ENCODE results near the gene CNTNAP2. TPM values are rescaled to one million over a fixed set of nuclear protein-coding genes. Genes with fewer than 3 reads are reported as not detected.

CNTNAP2 gene
- total and polyA plus RNA-seq, 3 experiments from 2014 or later, result not detected

DNA sequence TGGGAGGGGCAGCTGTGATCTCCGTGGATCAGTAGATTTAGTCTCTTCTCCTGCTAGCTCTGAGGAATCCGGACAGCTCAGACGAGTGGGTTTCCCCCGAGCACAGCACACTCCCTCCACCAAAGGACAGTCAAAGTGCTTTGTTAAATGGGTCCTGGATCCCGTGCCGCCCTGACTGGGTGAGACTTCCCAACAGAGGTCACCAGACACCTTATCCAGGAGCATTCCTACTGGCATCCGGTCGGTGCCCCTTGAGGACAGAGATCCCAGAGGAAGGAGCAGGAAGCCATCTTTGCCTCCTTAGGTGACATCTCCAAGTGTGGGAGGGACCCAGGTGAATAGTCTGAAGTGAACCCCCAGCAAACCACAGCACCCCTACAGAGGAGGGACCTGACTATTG, 1148.9 kb downstream of the CNTNAP2 start:
- no peak overlapping the region for H3K27ac Mint-ChIP-seq
- H3K36me3 ChIP-seq (ENCODE audit: insufficient read depth, low read length), result no peaks in the 10 kb centered on the region
- H3K9me3 Mint-ChIP-seq, result peaks cover 5 to 18% (median 14%) of the 10 kb centered on the region in 5 donors
- H3K36me3 Mint-ChIP-seq, result peaks cover 0 to 1% (median 0%) of the 10 kb centered on the region in 3 donors
- H3K27me3 Mint-ChIP-seq, result no peaks in the 10 kb centered on the region
- H3K9me3 ChIP-seq (ENCODE audit: low read length), result no peaks in the 10 kb centered on the region
- no peak overlapping the region for H3K4me3 ChIP-seq (ENCODE audit: low read length)
- no peaks in the 10 kb centered on the region for H3K27me3 ChIP-seq (ENCODE audit: insufficient read depth, low read length, poor library complexity, severe bottlenecking)
- H3K4me3 Mint-ChIP-seq, result no peak overlapping the region
- no peak overlapping the region for H3K27ac ChIP-seq (ENCODE audit: low read depth, low read length)
- no peak for DNase-seq
- ChIA-PET POLR2A (no interaction called here), CTCF (no interaction called here)
- no peaks in the 10 kb centered on the region for H3K4me1 Mint-ChIP-seq
- H3K4me1 ChIP-seq (ENCODE audit: insufficient read depth, low read length), result no peaks in the 10 kb centered on the region

GRCh38 chr7:147276106-147276505, 1159.5 kb downstream of the CNTNAP2 start:
- H3K4me3 ChIP-seq (ENCODE audit: low read length), result no peak overlapping the region
- H3K27ac ChIP-seq (ENCODE audit: low read depth, low read length), result no peak overlapping the region
- CTCF ChIA-PET, result no interaction called here
- POLR2A ChIA-PET, result no interaction called here
- no peaks in the 10 kb centered on the region for H3K27me3 Mint-ChIP-seq
- no peaks in the 10 kb centered on the region for H3K4me1 ChIP-seq (ENCODE audit: insufficient read depth, low read length)
- H3K4me1 Mint-ChIP-seq, result no peaks in the 10 kb centered on the region
- H3K36me3 ChIP-seq (ENCODE audit: insufficient read depth, low read length), result no peaks in the 10 kb centered on the region
- peaks cover 3 to 41% (median 8%) of the 10 kb centered on the region in 5 donors for H3K9me3 Mint-ChIP-seq
- H3K36me3 Mint-ChIP-seq, result no peaks in the 10 kb centered on the region
- H3K4me3 Mint-ChIP-seq, result no peak overlapping the region
- H3K9me3 ChIP-seq (ENCODE audit: low read length), result no peaks in the 10 kb centered on the region
- no peaks in the 10 kb centered on the region for H3K27me3 ChIP-seq (ENCODE audit: insufficient read depth, low read length, poor library complexity, severe bottlenecking)
- DNase-seq, result no peak
- H3K27ac Mint-ChIP-seq, result no peak overlapping the region

DNA sequence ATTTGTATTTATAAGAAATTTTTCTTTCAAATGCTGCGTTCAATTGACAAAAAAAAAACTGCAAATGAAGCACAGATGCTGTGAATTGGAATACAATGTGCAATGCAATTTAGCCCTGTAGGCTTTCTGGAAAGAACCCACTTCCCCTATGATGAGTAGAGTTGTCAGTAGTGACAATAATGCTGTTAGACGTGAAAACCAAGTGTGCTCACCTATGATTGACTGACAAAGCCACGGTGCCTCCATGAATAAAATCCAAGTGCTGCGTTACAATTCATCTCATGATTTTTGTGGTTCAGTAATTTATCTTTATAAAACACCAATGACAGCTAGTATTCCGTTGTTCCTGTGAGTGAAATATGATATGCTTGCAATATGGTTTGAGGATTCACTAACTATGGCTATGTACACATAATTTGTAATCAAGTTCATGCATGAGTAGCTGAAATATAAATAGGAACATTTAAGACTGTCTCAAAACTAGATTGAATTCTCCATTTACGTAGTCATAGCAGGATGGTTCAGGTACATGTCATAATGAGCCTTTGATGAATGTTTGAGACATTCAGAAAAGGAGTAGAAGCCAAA, 1160.3 kb downstream of the CNTNAP2 start:
- Histone ChIP-seq H3K27ac (ENCODE audit: low read depth, low read length) (no peak overlapping the region), H3K27me3 (ENCODE audit: insufficient read depth, low read length, poor library complexity, severe bottlenecking) (no peaks in the 10 kb centered on the region), H3K9me3 (ENCODE audit: low read length) (no peaks in the 10 kb centered on the region), H3K4me3 (ENCODE audit: low read length) (no peak overlapping the region), H3K4me1 (ENCODE audit: insufficient read depth, low read length) (no peaks in the 10 kb centered on the region), H3K36me3 (ENCODE audit: insufficient read depth, low read length) (no peaks in the 10 kb centered on the region)
- no peak overlapping the region for H3K27ac Mint-ChIP-seq
- H3K4me3 Mint-ChIP-seq, result no peak overlapping the region
- H3K36me3 Mint-ChIP-seq, result no peaks in the 10 kb centered on the region
- H3K9me3 Mint-ChIP-seq, result peaks cover 3 to 38% (median 8%) of the 10 kb centered on the region in 5 donors
- no peak for DNase-seq
- POLR2A ChIA-PET, result no interaction called here
- no peaks in the 10 kb centered on the region for H3K4me1 Mint-ChIP-seq
- no peaks in the 10 kb centered on the region for H3K27me3 Mint-ChIP-seq
- CTCF ChIA-PET, result no interaction called here

- H3K27me3 ChIP-seq (ENCODE audit: insufficient read depth, low read length, poor library complexity, severe bottlenecking), result no peaks in the 10 kb centered on the region
- no peak overlapping the region for H3K4me3 ChIP-seq (ENCODE audit: low read length)
- no peaks in the 10 kb centered on the region for H3K4me1 Mint-ChIP-seq
- H3K4me3 Mint-ChIP-seq, result no peak overlapping the region
- no peaks in the 10 kb centered on the region for H3K36me3 ChIP-seq (ENCODE audit: insufficient read depth, low read length)
- no peaks in the 10 kb centered on the region for H3K4me1 ChIP-seq (ENCODE audit: insufficient read depth, low read length)
- H3K27ac ChIP-seq (ENCODE audit: low read depth, low read length), result no peak overlapping the region
- H3K9me3 Mint-ChIP-seq, result peaks cover 4 to 37% (median 7%) of the 10 kb centered on the region in 5 donors
- POLR2A ChIA-PET, result no interaction called here
- H3K27ac Mint-ChIP-seq, result no peak overlapping the region
- H3K36me3 Mint-ChIP-seq, result no peaks in the 10 kb centered on the region
- no peaks in the 10 kb centered on the region for H3K27me3 Mint-ChIP-seq
- H3K9me3 ChIP-seq (ENCODE audit: low read length), result no peaks in the 10 kb centered on the region
- no peak for DNase-seq
- CTCF ChIA-PET, result no interaction called here
These were observed 1162.9 kb downstream of the CNTNAP2 start for GRCh38 chr7:147279514-147279913.

DNA sequence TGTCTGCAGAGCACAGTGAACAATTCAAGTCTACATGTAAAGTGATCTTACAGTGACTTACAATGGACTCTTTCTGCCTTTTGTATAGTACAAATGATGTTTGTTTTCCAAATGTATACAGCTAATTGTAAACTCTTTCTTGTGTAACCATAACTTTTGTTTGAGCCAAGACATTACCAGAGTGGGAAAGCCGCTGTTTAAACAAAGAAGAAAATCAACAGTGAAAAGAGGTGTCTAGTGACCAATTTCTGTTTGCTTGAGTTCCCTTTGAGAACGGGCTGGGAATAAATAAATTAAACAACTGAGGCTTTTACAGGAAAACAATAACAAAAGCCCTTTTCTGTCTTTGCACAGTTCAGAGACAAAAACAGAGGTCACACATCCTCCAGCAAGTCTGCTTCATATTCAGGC, 1163.4 kb downstream of the CNTNAP2 start:
- POLR2A ChIA-PET, result no interaction called here
- H3K4me3 ChIP-seq (ENCODE audit: low read length), result no peak overlapping the region
- Mint-ChIP-seq H3K4me1 (no peaks in the 10 kb centered on the region), H3K9me3 (peaks cover 4 to 36% (median 7%) of the 10 kb centered on the region in 5 donors), H3K27ac (no peak overlapping the region), H3K36me3 (no peaks in the 10 kb centered on the region), H3K27me3 (no peaks in the 10 kb centered on the region), H3K4me3 (no peak overlapping the region)
- no peaks in the 10 kb centered on the region for H3K9me3 ChIP-seq (ENCODE audit: low read length)
- H3K4me1 ChIP-seq (ENCODE audit: insufficient read depth, low read length), result no peaks in the 10 kb centered on the region
- DNase-seq, result no peak
- no peaks in the 10 kb centered on the region for H3K36me3 ChIP-seq (ENCODE audit: insufficient read depth, low read length)
- no peak overlapping the region for H3K27ac ChIP-seq (ENCODE audit: low read depth, low read length)
- CTCF ChIA-PET, result no interaction called here
- H3K27me3 ChIP-seq (ENCODE audit: insufficient read depth, low read length, poor library complexity, severe bottlenecking), result no peaks in the 10 kb centered on the region

DNA sequence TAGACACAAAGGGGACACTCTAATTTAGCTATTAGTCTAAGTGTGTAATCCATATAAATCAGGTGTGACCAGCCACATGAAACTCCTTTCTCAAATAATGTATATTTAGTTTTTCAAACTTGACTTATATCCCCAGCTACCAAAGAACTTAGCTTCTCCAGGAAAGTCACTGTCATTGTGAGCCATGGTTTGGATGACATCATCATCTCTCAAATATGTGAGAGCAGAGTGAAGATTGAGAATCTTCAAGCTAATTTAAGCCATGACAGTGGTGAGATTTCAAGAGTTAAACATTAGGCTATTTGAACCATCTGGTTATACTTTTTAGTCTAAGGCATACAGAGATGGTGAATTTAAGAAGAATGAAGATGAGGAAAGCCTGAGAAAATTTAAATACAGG, 1165.6 kb downstream of the CNTNAP2 start:
- DNase-seq, result no peak
- no peak overlapping the region for H3K27ac Mint-ChIP-seq
- no peaks in the 10 kb centered on the region for H3K4me1 Mint-ChIP-seq
- Histone ChIP-seq H3K4me3 (ENCODE audit: low read length) (no peak overlapping the region), H3K4me1 (ENCODE audit: insufficient read depth, low read length) (no peaks in the 10 kb centered on the region), H3K36me3 (ENCODE audit: insufficient read depth, low read length) (no peaks in the 10 kb centered on the region), H3K27ac (ENCODE audit: low read depth, low read length) (no peak overlapping the region), H3K27me3 (ENCODE audit: insufficient read depth, low read length, poor library complexity, severe bottlenecking) (no peaks in the 10 kb centered on the region), H3K9me3 (ENCODE audit: low read length) (no peaks in the 10 kb centered on the region)
- ChIA-PET CTCF (no interaction called here), POLR2A (no interaction called here)
- no peaks in the 10 kb centered on the region for H3K36me3 Mint-ChIP-seq
- peaks cover 2 to 26% (median 7%) of the 10 kb centered on the region in 5 donors for H3K9me3 Mint-ChIP-seq
- H3K27me3 Mint-ChIP-seq, result no peaks in the 10 kb centered on the region
- no peak overlapping the region for H3K4me3 Mint-ChIP-seq

DNA sequence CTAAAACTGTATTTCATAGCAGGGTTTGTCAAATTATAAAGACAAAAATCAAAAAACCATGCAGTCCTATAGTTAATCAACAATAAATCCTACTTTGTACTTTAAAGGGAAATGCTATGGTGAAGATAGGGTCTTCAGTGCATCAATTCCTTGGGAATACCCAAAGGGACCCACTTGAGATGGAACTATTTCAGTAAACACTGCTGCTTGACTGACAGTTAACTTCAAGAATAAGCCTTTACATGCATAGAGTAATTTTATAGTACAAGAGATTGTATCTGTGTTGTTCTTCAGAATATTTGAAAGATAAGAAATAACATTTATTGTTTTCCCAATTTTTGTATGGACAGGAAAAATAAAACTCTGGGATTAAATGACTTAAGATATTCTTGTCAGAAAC, 1179.6 kb downstream of the CNTNAP2 start:
- Mint-ChIP-seq H3K27me3 (no peaks in the 10 kb centered on the region), H3K36me3 (no peaks in the 10 kb centered on the region), H3K9me3 (peaks cover 0 to 18% (median 3%) of the 10 kb centered on the region in 5 donors), H3K27ac (no peak overlapping the region), H3K4me1 (no peaks in the 10 kb centered on the region), H3K4me3 (no peak overlapping the region)
- no peak overlapping the region for H3K4me3 ChIP-seq (ENCODE audit: low read length)
- no peaks in the 10 kb centered on the region for H3K36me3 ChIP-seq (ENCODE audit: insufficient read depth, low read length)
- POLR2A ChIA-PET, result no interaction called here
- no peak for DNase-seq
- no peaks in the 10 kb centered on the region for H3K4me1 ChIP-seq (ENCODE audit: insufficient read depth, low read length)
- H3K9me3 ChIP-seq (ENCODE audit: low read length), result no peaks in the 10 kb centered on the region
- H3K27ac ChIP-seq (ENCODE audit: low read depth, low read length), result no peak overlapping the region
- no peaks in the 10 kb centered on the region for H3K27me3 ChIP-seq (ENCODE audit: insufficient read depth, low read length, poor library complexity, severe bottlenecking)
- CTCF ChIA-PET, result no interaction called here

- H3K4me3 Mint-ChIP-seq, result no peak overlapping the region
- Histone ChIP-seq H3K36me3 (ENCODE audit: insufficient read depth, low read length) (no peaks in the 10 kb centered on the region), H3K4me1 (ENCODE audit: insufficient read depth, low read length) (no peaks in the 10 kb centered on the region), H3K27ac (ENCODE audit: low read depth, low read length) (no peak overlapping the region), H3K27me3 (ENCODE audit: insufficient read depth, low read length, poor library complexity, severe bottlenecking) (no peaks in the 10 kb centered on the region), H3K4me3 (ENCODE audit: low read length) (no peak overlapping the region), H3K9me3 (ENCODE audit: low read length) (no peaks in the 10 kb centered on the region)
- peaks cover 0 to 18% (median 2%) of the 10 kb centered on the region in 5 donors for H3K9me3 Mint-ChIP-seq
- no peaks in the 10 kb centered on the region for H3K4me1 Mint-ChIP-seq
- ChIA-PET CTCF (no interaction called here), POLR2A (no interaction called here)
- no peaks in the 10 kb centered on the region for H3K27me3 Mint-ChIP-seq
- no peaks in the 10 kb centered on the region for H3K36me3 Mint-ChIP-seq
- no peak overlapping the region for H3K27ac Mint-ChIP-seq
- DNase-seq, result no peak
These were observed 1180.4 kb downstream of the CNTNAP2 start for GRCh38 chr7:147296986-147297385.

DNA sequence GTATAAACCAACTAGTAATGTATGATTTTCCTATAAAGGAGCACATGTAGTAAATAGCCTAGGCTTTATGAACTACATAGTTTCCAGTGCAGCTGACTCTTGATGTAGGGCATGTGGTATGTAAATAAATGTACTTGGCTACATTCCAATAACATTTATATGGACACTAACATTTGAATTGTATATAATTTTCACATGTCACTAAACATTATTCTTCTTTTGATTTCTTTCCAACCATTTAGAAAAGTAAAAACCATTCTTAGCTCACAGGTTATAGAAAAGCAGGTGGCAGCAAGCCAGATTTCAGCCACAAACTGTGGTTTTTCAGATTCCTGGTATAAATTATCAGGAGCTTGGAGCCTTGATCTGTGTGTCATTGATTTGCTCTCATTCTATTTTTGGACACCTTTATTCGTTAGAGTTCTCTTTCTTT, 1182.0 kb downstream of the CNTNAP2 start:
- H3K4me3 Mint-ChIP-seq, result no peak overlapping the region
- Histone ChIP-seq H3K9me3 (ENCODE audit: low read length) (no peaks in the 10 kb centered on the region), H3K27ac (ENCODE audit: low read depth, low read length) (no peak overlapping the region), H3K27me3 (ENCODE audit: insufficient read depth, low read length, poor library complexity, severe bottlenecking) (no peaks in the 10 kb centered on the region), H3K4me3 (ENCODE audit: low read length) (no peak overlapping the region), H3K4me1 (ENCODE audit: insufficient read depth, low read length) (no peaks in the 10 kb centered on the region), H3K36me3 (ENCODE audit: insufficient read depth, low read length) (no peaks in the 10 kb centered on the region)
- H3K4me1 Mint-ChIP-seq, result no peaks in the 10 kb centered on the region
- no peak for DNase-seq
- ChIA-PET POLR2A (no interaction called here), CTCF (no interaction called here)
- peaks cover 0 to 18% (median 2%) of the 10 kb centered on the region in 5 donors for H3K9me3 Mint-ChIP-seq
- H3K36me3 Mint-ChIP-seq, result no peaks in the 10 kb centered on the region
- no peaks in the 10 kb centered on the region for H3K27me3 Mint-ChIP-seq
- H3K27ac Mint-ChIP-seq, result no peak overlapping the region

Measured in CD8-positive, alpha-beta memory T cell (primary cell).